ENCODE measurements around the gene ZFP82. TPM values are rescaled to one million over a fixed set of nuclear protein-coding genes. Genes with fewer than 3 reads are reported as not detected.

ZFP82 gene
- total RNA-seq, 6 experiments from 2014 or later: 1.7 to 3.9 (median 3.4) TPM

DNA sequence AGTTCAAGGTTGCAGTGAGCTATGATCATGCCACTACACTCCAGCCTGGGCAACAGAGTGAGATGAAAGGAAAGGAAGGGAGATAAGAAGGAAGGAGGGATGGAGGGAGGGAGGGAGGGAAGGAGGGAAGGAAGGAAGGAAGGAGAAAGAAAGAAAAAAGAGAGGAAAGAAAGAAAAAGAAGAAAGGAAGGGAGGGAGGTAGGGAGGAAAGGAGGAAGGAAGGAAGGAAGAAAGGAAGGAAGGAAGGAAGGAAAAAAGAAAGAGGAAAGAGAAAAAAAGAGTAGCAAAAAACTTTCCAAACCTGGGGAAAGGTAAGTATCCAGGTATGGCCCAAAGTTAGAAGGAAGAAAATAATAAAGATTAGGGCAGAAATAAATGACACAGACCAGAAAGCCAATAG lies 46.6 kb downstream of the ZFP82 start:
- Mint-ChIP-seq H3K9me3 (peaks cover 43% of the 10 kb centered on the region), H3K36me3 (ENCODE audit: low read depth) (peaks cover 28% of the 10 kb centered on the region), H3K27ac (no peak overlapping the region), H3K4me3 (no peak overlapping the region), H3K27me3 (ENCODE audit: insufficient read depth) (no peaks in the 10 kb centered on the region), H3K4me1 (ENCODE audit: low read depth) (no peaks in the 10 kb centered on the region)
- TF ChIP-seq, protein P1, sequence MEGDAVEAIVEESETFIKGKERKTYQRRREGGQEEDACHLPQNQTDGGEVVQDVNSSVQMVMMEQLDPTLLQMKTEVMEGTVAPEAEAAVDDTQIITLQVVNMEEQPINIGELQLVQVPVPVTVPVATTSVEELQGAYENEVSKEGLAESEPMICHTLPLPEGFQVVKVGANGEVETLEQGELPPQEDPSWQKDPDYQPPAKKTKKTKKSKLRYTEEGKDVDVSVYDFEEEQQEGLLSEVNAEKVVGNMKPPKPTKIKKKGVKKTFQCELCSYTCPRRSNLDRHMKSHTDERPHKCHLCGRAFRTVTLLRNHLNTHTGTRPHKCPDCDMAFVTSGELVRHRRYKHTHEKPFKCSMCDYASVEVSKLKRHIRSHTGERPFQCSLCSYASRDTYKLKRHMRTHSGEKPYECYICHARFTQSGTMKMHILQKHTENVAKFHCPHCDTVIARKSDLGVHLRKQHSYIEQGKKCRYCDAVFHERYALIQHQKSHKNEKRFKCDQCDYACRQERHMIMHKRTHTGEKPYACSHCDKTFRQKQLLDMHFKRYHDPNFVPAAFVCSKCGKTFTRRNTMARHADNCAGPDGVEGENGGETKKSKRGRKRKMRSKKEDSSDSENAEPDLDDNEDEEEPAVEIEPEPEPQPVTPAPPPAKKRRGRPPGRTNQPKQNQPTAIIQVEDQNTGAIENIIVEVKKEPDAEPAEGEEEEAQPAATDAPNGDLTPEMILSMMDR (IDR thresholded peaks at IDR 0.05): no peak
- DNase-seq: no peak

DNA sequence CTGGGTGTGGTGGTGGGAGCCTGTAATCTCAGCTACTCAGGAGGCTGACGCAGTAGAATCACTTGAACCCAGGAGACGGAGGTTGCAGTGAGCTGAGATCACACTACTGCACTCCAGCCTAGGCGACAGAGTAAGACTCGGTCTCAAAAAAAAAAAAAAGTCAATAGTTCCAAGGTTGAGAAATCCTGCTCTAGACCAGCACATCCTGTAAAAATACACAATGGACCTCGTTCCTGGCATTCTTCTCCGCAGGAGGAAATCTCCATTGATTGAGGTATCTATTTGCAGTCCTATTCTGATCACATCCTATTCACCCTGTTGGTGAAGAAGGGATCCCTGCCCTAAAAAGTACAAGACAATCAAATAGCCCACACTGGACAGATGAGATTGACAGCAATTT lies 54.6 kb downstream of the ZFP82 start:
- H3K36me3 Mint-ChIP-seq (ENCODE audit: low read depth): peaks cover 46% of the 10 kb centered on the region
- TF ChIP-seq, protein P1 (IDR thresholded peaks at IDR 0.05): no peak
- H3K4me1 Mint-ChIP-seq (ENCODE audit: low read depth): no peaks in the 10 kb centered on the region
- H3K9me3 Mint-ChIP-seq: peaks cover 22% of the 10 kb centered on the region
- no peaks in the 10 kb centered on the region for H3K27me3 Mint-ChIP-seq (ENCODE audit: insufficient read depth)
- DNase-seq: no peak
- H3K4me3 Mint-ChIP-seq: no peak overlapping the region
- H3K27ac Mint-ChIP-seq: no peak overlapping the region

Other genes starting within 250 kb of the ZFP82 start
- 1 to 10 TPM; 2.7 to 3.7 (median 3.1) TPM for gene ZNF565, start 204.0 kb downstream of the ZFP82 start, total RNA-seq (2021; fragmentation: NEBNext Ultra II Directional; extraction: Animal tissue kit (Norgen Biotek cat#: 25700))
- 10 to 100 TPM; 49.7 to 58.2 (median 56.6) TPM for gene ZNF146, start 203.5 kb downstream of the ZFP82 start, total RNA-seq (2021; fragmentation: NEBNext Ultra II Directional; extraction: Animal tissue kit (Norgen Biotek cat#: 25700))
- 1 to 10 TPM; 1.1 to 2.1 (median 1.5) TPM for gene ZFP14, start 39.4 kb downstream of the ZFP82 start, total RNA-seq (2021; fragmentation: NEBNext Ultra II Directional; extraction: Animal tissue kit (Norgen Biotek cat#: 25700))
- gene ZNF566, start 70.9 kb upstream of the ZFP82 start, total RNA-seq (2021; fragmentation: NEBNext Ultra II Directional; extraction: Animal tissue kit (Norgen Biotek cat#: 25700)): 1 to 10 TPM; 5.2 to 6.7 (median 6.0) TPM
- gene ZNF260, start 109.6 kb upstream of the ZFP82 start, total RNA-seq (2021; fragmentation: NEBNext Ultra II Directional; extraction: Animal tissue kit (Norgen Biotek cat#: 25700)): 10 to 100 TPM in 2 of 6 experiments, 1 to 10 TPM in 4; 9.2 to 11.9 (median 9.8) TPM
- gene ZNF529, start 154.6 kb upstream of the ZFP82 start, total RNA-seq (2021; fragmentation: NEBNext Ultra II Directional; extraction: Animal tissue kit (Norgen Biotek cat#: 25700)): 1 to 10 TPM; 5.5 to 8.7 (median 7.5) TPM
- gene ZNF382, start 186.7 kb upstream of the ZFP82 start, total RNA-seq (2021; fragmentation: NEBNext Ultra II Directional; extraction: Animal tissue kit (Norgen Biotek cat#: 25700)): 1 to 10 TPM; 1.5 to 3.6 (median 2.5) TPM
- gene ZNF461, start 248.2 kb upstream of the ZFP82 start, total RNA-seq (2021; fragmentation: NEBNext Ultra II Directional; extraction: Animal tissue kit (Norgen Biotek cat#: 25700)): 1 to 10 TPM; 4.6 to 6.9 (median 6.5) TPM